Transverse colon (tissue), 4 donors: ENCODE data around the gene NPR1. TPM values are rescaled to one million over a fixed set of nuclear protein-coding genes. Genes with fewer than 3 reads are reported as not detected.

Experiments used
- small RNA-seq, 4 donors: library from RNA; depleted of rRNA; stranded (forward); fragments of <200 nt; gene quantifications; one replicate each; pipeline ENCODE3, GENCODE V24; 2016
- total RNA-seq, 4 donors: library from RNA; depleted of rRNA; stranded (reverse); fragments of >200 nt; gene quantifications; one replicate each; pipeline ENCODE4 v1.1.0, GENCODE V29; 2016

The NPR1 gene
- total RNA-seq, 4 donors from 2014 or later = 9.8 to 25.1 (median 13.4) TPM

Small RNA genes lying within 50 kb of the gene (small RNA-seq; reads per million reads assigned to genes)
- gene MIR8083 (0 reads per million in 4 donors), gene RF00019 (0 reads per million in 4 donors), gene RN7SL372P (0 reads per million in 4 donors)

Other genes with a start within 250 kb of the NPR1 start
- not detected for gene S100A7, start 218.0 kb upstream of the NPR1 start, total RNA-seq
- 100 to 1,000 TPM; 219 to 881 (median 433) TPM for gene S100A6, start 142.7 kb upstream of the NPR1 start, total RNA-seq
- not detected for gene S100A5, start 137.8 kb upstream of the NPR1 start, total RNA-seq
- gene S100A4, start 132.9 kb upstream of the NPR1 start, total RNA-seq = 100 to 1,000 TPM in 1 of 4 donors, 10 to 100 TPM in 3; 40.8 to 138 (median 78.6) TPM
- under 1 TPM in 1 of 4 donors, not detected in 3; 0.64 TPM for gene S100A3, start 129.4 kb upstream of the NPR1 start, total RNA-seq
- 1 to 10 TPM in 1 of 4 donors, not detected in 3; 2.2 TPM for gene S100A2, start 112.8 kb upstream of the NPR1 start, total RNA-seq
- 100 to 1,000 TPM; 181 to 223 (median 196) TPM for gene S100A16, start 65.6 kb upstream of the NPR1 start, total RNA-seq
- 100 to 1,000 TPM; 134 to 514 (median 437) TPM for gene S100A14, start 62.4 kb upstream of the NPR1 start, total RNA-seq
- 10 to 100 TPM; 33.8 to 67.8 (median 45.5) TPM for gene S100A13, start 51.2 kb upstream of the NPR1 start, total RNA-seq
- gene S100A1, start 50.3 kb upstream of the NPR1 start, total RNA-seq = 1 to 10 TPM in 2 of 4 donors, not detected in 2; 3.7 to 4.4 TPM
- 10 to 100 TPM; 35.2 to 86.1 (median 65.2) TPM for gene CHTOP, start 44.6 kb upstream of the NPR1 start, total RNA-seq
- gene SNAPIN, start 20.0 kb upstream of the NPR1 start, total RNA-seq = 10 to 100 TPM; 10.5 to 38.4 (median 27.4) TPM
- gene ILF2, start 7.7 kb upstream of the NPR1 start, total RNA-seq = 100 to 1,000 TPM in 1 of 4 donors, 10 to 100 TPM in 3; 16.5 to 102 (median 66.5) TPM
- 10 to 100 TPM; 26.1 to 35.6 (median 28.0) TPM for gene INTS3, start 49.4 kb downstream of the NPR1 start, total RNA-seq
- gene SLC27A3, start 96.7 kb downstream of the NPR1 start, total RNA-seq = 100 to 1,000 TPM in 1 of 4 donors, 10 to 100 TPM in 3; 15.2 to 159 (median 26.2) TPM
- 10 to 100 TPM; 16.7 to 28.1 (median 20.2) TPM for gene GATAD2B, start 244.3 kb downstream of the NPR1 start, total RNA-seq